PC-9 (cell line): ENCODE results near the gene ALG12. TPM values are rescaled to one million over a fixed set of nuclear protein-coding genes. Genes with fewer than 3 reads are reported as not detected.

Source experiments
- BruUV-seq: library from RNA; stranded (reverse); fragments of 400-500 nt; replicated peaks from 2 replicates; lab custom pipeline; 2021; lab: Mats Ljungman, UMichigan
- CTCF ChIA-PET: fragments of 300-600 bp; sonication (Branson Sonifier 250); formaldehyde crosslinking; loops from one replicate; lab custom pipeline; 2022; ENCODE audit warnings: antibody characterized with exemption; lab: Charles Lee
- POLR2A ChIA-PET: fragments of 300-600 bp; sonication (Branson Sonifier 250); formaldehyde crosslinking; loops from one replicate; lab custom pipeline; 2022; ENCODE audit warnings: antibody characterized with exemption; ENCODE audit not compliant: unreplicated experiment; lab: Charles Lee
- DNase-seq, 2 experiments: peaks; one replicate each; pipeline versions ENCODE4 v3.0.0 to v3.0.0-alpha.2; 2015 to 2022; ENCODE audit warnings: mixed read lengths in 1 of 2
- H2AFZ ChIP-seq: fragments of 200-600 bp; sonication (generic); 2 replicates; pipeline ENCODE4 v1.8.1; 2017; ENCODE audit warnings: antibody characterized with exemption
- H3F3A ChIP-seq: fragments of 200-600 bp; sonication (generic); 2 replicates; pipeline ENCODE4 v1.8.1; 2017; ENCODE audit warnings: antibody characterized with exemption, mild to moderate bottlenecking, low read depth; ENCODE audit not compliant: insufficient read depth
- H3K27ac ChIP-seq: fragments of 200-600 bp; sonication (generic); 2 replicates; pipeline ENCODE4 v1.6.1; 2016; ENCODE audit warnings: mixed run types
- H3K27me3 ChIP-seq: fragments of 200-600 bp; sonication (generic); 2 replicates; pipeline ENCODE4 v1.6.1; 2016; ENCODE audit warnings: low read depth, mixed run types; ENCODE audit not compliant: insufficient read depth
- H3K36me3 ChIP-seq: fragments of 200-600 bp; sonication (generic); 2 replicates; pipeline ENCODE4 v1.6.1; 2016; ENCODE audit warnings: low read depth, mixed run types
- H3K4me1 ChIP-seq: fragments of 200-600 bp; sonication (generic); replicated peaks from 2 replicates; pipeline ENCODE4 v1.6.1; 2016; ENCODE audit warnings: mixed run types; ENCODE audit not compliant: insufficient read depth
- H3K4me2 ChIP-seq: fragments of 200-600 bp; sonication (generic); 2 replicates; pipeline ENCODE4 v1.6.1; 2017; ENCODE audit warnings: mixed run types
- H3K4me3 ChIP-seq: fragments of 200-600 bp; sonication (generic); 2 replicates; pipeline ENCODE4 v1.6.1; 2016; ENCODE audit warnings: mixed run types
- H3K79me2 ChIP-seq: fragments of 200-600 bp; sonication (generic); 2 replicates; pipeline ENCODE4 v1.6.1; 2017; ENCODE audit warnings: low read depth, mixed run types
- H3K9me2 ChIP-seq: fragments of 200-600 bp; sonication (generic); 2 replicates; pipeline ENCODE4 v1.8.1; 2017; ENCODE audit warnings: mild to moderate bottlenecking; ENCODE audit not compliant: insufficient read depth
- H3K9me3 ChIP-seq: fragments of 200-600 bp; sonication (generic); 2 replicates; pipeline ENCODE4 v1.8.1; 2016; ENCODE audit warnings: low read depth; ENCODE audit not compliant: insufficient read depth
- H4K20me1 ChIP-seq: fragments of 200-600 bp; sonication (generic); 2 replicates; pipeline ENCODE4 v1.8.1; 2017; ENCODE audit not compliant: insufficient read depth
- CTCF ChIP-seq: fragments of 200-600 bp; sonication (generic); conservative IDR thresholded peaks from 2 replicates; pipeline ENCODE4 v1.6.1; 2017; ENCODE audit warnings: mixed run types, antibody characterized with exemption, mild to moderate bottlenecking, moderate library complexity
- EZH2 ChIP-seq: fragments of 200-600 bp; sonication (generic); IDR thresholded peaks from 2 replicates; pipeline ENCODE4 v1.8.0; 2017; ENCODE audit warnings: antibody characterized with exemption, low read depth
- intact Hi-C: fragments of 100-400 bp; cut with micrococcal nuclease; formaldehyde crosslinking; loops from one replicate; pipeline ENCODE4 v1.10.0; 2022; ENCODE audit not compliant: unreplicated experiment
- total RNA-seq: library from RNA; stranded (reverse); gene quantifications from 2 replicates; pipeline ENCODE4 v1.2.3, GENCODE V29; 2021

Gene ALG12
- total RNA-seq, 1 experiment from 2014 or later, result 16.8 TPM

DNA sequence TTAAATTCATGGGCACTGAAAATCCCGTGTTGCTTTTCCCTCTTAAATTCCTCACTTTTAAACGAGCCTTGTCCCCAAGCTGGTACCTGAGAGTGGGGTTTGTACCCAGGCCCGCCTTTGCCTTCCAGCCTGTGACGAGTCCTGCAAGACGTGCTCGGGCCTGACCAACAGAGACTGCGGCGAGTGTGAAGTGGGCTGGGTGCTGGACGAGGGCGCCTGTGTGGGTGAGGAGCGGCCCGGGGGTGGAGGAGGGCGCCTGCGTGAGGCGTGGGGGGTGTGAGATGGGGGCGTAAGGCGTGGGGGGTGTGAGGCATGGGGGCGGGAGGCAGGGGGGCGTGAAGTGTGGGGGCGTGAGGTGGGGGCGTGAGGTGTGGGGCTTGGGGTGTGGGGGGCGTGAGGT is 4.2 kb upstream of the ALG12 start:
- H3F3A ChIP-seq, result peaks cover 20% of the 10 kb centered on the region
- no TSS peak for BruUV-seq
- no peaks in the 10 kb centered on the region for H3K9me3 ChIP-seq
- TF ChIP-seq EZH2 (no peak), CTCF (no peak)
- H3K27ac ChIP-seq, result no peak overlapping the region
- H3K27me3 ChIP-seq, result no peaks in the 10 kb centered on the region
- H3K4me1 ChIP-seq, result peaks cover 9% of the 10 kb centered on the region; the same call in 1 of the 2 replicates
- no peaks in the 10 kb centered on the region for H3K9me2 ChIP-seq
- no peaks in the 10 kb centered on the region for H3K36me3 ChIP-seq
- no peak overlapping the region for H2AFZ ChIP-seq
- ChIA-PET CTCF (no interaction called here), POLR2A (no interaction called here)
- H3K4me3 ChIP-seq, result no peak overlapping the region
- intact Hi-C loops, result no loop called here
- DNase-seq, result no peak
- peaks cover 4% of the 10 kb centered on the region; the same call in 1 of the 2 replicates for H3K79me2 ChIP-seq
- no peaks in the 10 kb centered on the region; the same call in 1 of the 2 replicates for H4K20me1 ChIP-seq
- H3K4me2 ChIP-seq, result no peak overlapping the region

DNA sequence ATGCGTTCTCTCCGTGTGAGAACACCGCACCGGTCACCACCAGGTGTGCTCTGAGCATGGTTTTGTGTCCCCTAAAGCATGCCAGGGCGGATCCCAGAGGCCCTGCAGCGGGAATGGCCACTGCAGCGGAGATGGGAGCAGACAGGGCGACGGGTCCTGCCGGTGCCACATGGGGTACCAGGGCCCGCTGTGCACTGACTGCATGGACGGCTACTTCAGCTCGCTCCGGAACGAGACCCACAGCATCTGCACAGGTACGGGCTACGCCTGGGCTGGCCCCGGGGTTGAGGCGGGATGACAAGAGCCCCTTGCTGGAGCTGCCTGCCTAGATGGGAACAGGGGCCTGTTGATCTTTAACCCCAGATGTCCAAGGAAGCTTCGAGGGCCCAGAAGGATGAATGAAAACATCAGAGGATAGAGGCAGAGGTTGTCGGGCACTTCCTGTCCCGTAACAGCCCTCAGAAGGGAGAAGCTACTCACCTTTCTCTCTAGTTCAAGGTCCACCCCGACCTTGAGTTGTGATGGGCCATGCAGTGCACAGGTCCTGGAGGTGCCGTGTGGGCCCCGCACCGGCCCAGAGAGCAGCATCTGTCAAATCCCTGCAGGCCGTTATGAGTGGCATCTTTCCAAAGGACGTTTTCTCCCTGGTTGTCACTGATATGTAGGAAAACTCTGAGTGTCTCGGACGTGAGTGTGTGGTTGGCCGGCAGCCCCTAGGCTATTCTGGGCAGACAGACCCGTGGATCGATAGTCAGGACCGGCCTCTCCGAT is 3.5 kb upstream of the ALG12 start:
- Histone ChIP-seq H3K27ac (no peak overlapping the region), H3K4me1 (peaks cover 16% of the 10 kb centered on the region), H3K27me3 (no peaks in the 10 kb centered on the region), H2AFZ (no peak overlapping the region), H3K36me3 (no peaks in the 10 kb centered on the region), H3K79me2 (peaks cover 12% of the 10 kb centered on the region), H3K9me3 (no peaks in the 10 kb centered on the region), H3K4me3 (no peak overlapping the region), H4K20me1 (no peaks in the 10 kb centered on the region), H3K9me2 (no peaks in the 10 kb centered on the region), H3F3A (peaks cover 14% of the 10 kb centered on the region), H3K4me2 (no peak overlapping the region)
- DNase-seq, result no peak
- ChIA-PET POLR2A (no interaction called here), CTCF (no interaction called here)
- intact Hi-C loops, result no loop called here
- no peak for TF ChIP-seq CTCF
- TF ChIP-seq EZH2, result no peak
- no TSS peak for BruUV-seq

GRCh38 chr22:49920859-49921258 is 2.6 kb upstream of the ALG12 start:
- DNase-seq, result no peak
- Histone ChIP-seq H2AFZ (no peak overlapping the region), H3K9me3 (no peaks in the 10 kb centered on the region), H3K4me3 (no peak overlapping the region), H3K4me2 (no peak overlapping the region), H3K4me1 (peaks cover 17% of the 10 kb centered on the region), H3K79me2 (peaks cover 17% of the 10 kb centered on the region), H3K36me3 (no peaks in the 10 kb centered on the region), H4K20me1 (no peaks in the 10 kb centered on the region), H3K27me3 (no peaks in the 10 kb centered on the region), H3K9me2 (no peaks in the 10 kb centered on the region), H3F3A (peaks cover 14% of the 10 kb centered on the region; the same call in 1 of the 2 replicates), H3K27ac (no peak overlapping the region)
- intact Hi-C loops, result no loop called here
- ChIA-PET CTCF (no interaction called here), POLR2A (no interaction called here)
- TF ChIP-seq EZH2 (no peak), CTCF (no peak)
- no TSS peak for BruUV-seq
